HG03469 (cell line): ENCODE measurements around the gene SRRM4.

Experiments
- ATAC-seq: cut with Tn5 transposase; IDR thresholded peaks from one replicate; pipeline ENCODE4 v1.9.1; 2021; ENCODE audit warnings: mild to moderate bottlenecking, moderate library complexity, moderate number of reproducible peaks; ENCODE audit not compliant: unreplicated experiment

SRRM4 gene

GRCh38 chr12:119157978-119158377 lies 176.6 kb downstream of the SRRM4 start:
- ATAC-seq, result no peak

GRCh38 chr12:119158402-119158801 lies 177.1 kb downstream of the SRRM4 start:
- no peak for ATAC-seq

GRCh38 chr12:119159844-119160243 lies 178.5 kb downstream of the SRRM4 start:
- ATAC-seq, result no peak

- no peak for ATAC-seq
These were observed 186.6 kb downstream of the SRRM4 start for GRCh38 chr12:119167902-119168301.

GRCh38 chr12:119168721-119169120 lies 187.4 kb downstream of the SRRM4 start:
- ATAC-seq, result no peak

GRCh38 chr12:119169150-119169549 lies 187.8 kb downstream of the SRRM4 start:
- no peak for ATAC-seq

GRCh38 chr12:119171291-119171690 lies 189.9 kb downstream of the SRRM4 start:
- ATAC-seq, result no peak

GRCh38 chr12:119171691-119172425 lies 190.5 kb downstream of the SRRM4 start:
- ATAC-seq, result no peak

- no peak for ATAC-seq
These were observed 193.7 kb downstream of the SRRM4 start for GRCh38 chr12:119175081-119175480.

- no peak for ATAC-seq
These were observed 195.1 kb downstream of the SRRM4 start for GRCh38 chr12:119176267-119177055.

- no peak for ATAC-seq
These were observed 195.7 kb downstream of the SRRM4 start for GRCh38 chr12:119177056-119177325.

GRCh38 chr12:119177724-119178380 lies 196.5 kb downstream of the SRRM4 start:
- no peak for ATAC-seq

- no peak for ATAC-seq
These were observed 197.4 kb downstream of the SRRM4 start, which contains the start of gene HSPB8 for GRCh38 chr12:119178544-119179334. Gene HSPB8, plus strand, starts transcription at chr12:119178931. Its CDS starts 382 bp downstream, at chr12:119179313.

- ATAC-seq, result no peak
These were observed 198.1 kb downstream of the SRRM4 start for GRCh38 chr12:119179335-119180021.

GRCh38 chr12:119180380-119181040 lies 199.2 kb downstream of the SRRM4 start:
- no peak for ATAC-seq

- no peak for ATAC-seq
These were observed 199.9 kb downstream of the SRRM4 start for GRCh38 chr12:119181202-119181601.

GRCh38 chr12:119181944-119182343 lies 200.6 kb downstream of the SRRM4 start:
- no peak for ATAC-seq

GRCh38 chr12:119182701-119183493 lies 201.6 kb downstream of the SRRM4 start:
- no peak for ATAC-seq
